ENCODE data around the gene SPAG4.
A peak's percentile ranks its signal among the peaks of the same experiment; 100 is the strongest.

Gene SPAG4

DNA sequence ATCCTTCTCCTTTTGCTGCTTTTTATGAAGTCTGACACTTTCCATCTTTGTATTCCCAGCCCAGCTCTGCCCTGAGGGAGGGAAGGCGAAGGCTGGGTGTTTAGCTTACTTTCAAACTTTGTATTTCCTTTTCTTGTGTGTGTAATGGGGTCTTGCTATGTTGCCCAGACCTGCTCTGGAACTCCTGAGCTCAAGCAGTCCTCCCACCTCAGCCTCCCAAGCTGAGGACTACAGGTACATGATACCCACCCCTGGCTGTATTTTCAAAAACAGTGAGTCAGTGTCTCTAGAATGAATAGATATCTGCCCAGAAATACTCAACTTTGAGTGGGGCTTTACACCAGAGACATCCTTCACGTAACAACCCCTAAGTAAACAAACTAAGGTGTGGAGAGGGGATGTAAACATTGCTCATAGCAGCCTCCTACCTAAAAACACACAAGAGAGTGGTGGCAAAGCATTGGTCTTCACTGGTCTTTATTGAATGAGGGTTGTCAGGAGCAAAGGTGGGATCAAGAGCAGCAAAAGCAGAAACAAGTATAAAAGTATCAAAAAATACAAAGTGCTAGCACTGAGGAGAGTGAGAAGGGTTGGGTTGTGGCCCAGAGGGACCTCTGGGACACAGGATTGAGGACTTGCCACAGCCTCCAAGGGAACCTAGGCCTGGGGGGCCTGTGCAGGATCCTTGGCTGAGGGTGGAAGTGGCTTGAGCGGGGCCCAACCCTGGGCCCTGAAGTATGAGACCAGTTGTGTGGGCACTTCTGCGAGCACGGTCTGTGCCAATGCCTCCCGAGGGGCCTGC is 10.2 kb downstream of the SPAG4 start:
- DNase-seq: no peak

DNA sequence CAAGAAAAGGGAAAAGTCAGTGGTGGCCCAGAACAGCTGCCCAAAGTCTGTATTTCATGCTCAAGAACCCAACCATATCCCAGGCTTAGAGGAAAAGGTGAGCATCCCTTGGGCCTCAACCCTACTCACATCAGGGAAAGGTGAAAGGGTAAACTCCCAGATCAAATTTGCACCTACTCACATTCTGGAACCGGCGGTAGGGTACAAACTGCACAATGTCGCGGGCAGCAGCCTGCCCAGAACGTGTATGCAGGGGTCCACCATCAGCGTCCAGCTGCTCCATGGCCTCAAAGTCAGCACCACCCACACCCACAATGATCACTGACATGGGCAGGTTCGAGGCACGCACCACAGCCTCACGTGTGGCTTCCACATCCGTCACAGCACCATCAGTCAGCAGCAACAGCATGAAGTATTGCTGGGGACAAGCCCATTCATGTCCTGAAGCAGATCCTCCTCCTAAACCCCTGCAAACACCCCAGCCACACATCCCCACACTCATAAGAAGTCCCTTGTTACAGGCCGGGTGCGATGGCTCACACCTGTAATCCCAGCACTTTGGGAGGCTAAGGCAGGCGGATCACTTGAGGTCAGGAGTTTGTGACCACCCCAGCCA is 10.9 kb downstream of the SPAG4 start:
- DNase-seq: no peak

DNA sequence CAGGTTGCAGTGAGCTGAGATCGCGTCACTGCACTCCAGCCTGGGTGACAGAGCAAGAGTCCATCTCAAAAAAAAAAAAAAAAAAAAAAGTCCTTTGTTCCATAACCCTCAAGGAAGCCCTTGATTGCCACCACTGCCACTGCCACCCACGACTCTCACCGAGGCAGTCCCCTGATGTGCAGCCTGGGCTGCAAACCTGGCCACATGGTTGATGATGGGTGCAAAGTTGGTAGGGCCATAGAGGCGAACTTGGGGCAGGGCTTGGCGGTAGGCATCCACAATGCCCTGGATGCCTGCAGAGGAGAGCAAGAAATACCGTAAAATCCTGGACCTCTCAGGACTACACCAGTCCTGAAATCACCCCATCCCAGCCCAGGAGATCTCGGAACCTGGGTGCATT is 11.5 kb downstream of the SPAG4 start:
- no peak for DNase-seq

DNA sequence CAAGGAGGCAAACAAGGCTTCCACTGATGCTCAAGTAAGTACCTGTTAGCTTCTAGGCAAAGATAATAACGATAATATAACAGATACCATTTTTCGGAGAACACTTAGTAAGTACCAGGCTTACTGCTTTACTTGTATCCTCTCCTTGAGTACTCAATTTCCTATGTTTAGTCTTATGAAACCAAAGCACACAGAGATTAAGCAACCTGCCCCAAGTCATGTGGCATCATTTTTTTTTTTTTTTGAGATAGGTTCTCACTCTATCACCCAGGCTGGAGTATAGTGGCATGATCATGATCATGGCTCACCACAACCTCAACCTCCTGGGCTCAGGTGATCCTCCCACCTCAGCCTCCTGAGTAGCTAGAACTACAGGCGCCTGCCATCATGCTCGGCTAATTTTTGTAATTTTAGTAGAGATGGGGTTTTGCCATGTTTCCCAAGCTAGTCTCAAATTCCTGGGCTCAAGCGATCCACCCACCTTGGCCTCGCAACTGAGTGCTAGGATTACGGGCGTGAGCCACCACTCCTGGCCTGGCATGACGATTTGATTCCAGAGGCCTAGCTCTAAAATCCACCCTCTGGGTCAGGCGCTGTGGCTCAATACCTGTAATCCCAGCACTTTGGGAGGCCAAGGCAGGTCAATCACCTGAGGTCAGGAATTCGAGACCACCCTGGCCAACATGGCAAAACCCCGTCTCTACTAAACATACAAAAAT is 14.0 kb downstream of the SPAG4 start:
- no peak for DNase-seq

DNA sequence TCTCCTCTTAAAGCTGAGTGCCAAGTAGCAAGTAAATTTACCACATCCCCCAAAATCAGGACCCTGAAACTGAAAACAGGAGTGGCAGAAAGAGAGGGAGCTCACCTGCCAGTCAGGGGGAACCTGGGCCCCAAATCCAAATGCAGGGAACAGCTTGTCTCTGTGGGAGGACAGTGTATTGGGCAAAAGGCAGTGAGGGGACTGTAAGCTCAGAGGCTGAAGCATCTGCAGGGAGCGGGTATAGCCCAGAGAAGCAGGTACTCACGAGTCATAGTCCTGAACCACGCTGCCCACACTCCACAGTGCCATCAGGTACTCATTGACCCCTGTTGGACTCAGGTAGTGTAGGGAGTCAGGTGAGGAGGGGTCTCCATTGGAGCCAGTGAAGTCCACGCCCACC is 15.0 kb downstream of the SPAG4 start:
- no peak for DNase-seq

DNA sequence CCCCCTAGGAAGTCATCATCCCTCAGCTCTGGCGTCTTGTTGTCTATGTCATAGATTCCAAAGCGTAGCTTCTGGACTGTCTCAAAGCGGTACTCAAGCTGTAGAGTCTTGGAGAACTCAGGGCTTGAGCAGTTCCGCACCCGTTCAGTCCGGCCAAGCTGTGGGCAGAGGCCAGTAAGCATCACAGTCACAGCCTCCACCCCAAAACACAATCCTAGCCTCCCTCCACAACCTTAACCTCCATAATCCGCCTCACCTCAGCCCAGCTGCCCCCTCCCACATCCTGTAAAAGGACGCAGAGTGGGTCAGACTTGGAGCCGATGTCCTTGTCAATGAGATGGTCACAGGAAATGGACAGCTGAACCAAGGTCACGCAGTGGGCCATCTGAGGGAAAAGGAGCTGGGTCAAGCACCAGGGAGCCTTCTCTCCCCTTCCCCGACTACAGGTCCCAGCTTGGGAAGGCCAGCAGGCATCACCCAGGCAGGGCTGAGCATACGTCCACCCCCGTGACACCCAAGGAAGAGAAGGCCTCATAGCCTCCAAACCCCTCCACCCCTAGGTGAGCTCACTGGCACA is 17.0 kb downstream of the SPAG4 start:
- DNase-seq: no peak

DNA sequence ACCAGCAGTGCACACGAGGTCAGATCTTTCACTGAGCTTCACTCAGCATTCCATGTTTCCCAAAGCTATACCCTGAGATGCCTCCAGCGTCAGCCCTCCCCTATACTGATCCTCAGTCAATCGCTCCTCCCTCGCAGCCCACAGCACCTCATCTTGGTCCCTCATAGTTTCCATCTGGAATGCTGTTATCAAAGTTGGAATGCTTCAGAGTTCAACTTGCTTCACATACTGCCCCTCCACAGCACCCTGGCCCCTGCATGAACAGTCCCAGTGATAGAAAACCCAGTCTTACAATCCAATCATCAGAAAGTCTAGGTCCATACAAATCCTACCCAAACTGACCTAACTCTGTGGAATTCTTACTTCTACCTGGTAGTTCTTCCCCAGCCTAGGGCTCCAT is 20.0 kb downstream of the SPAG4 start:
- no peak for DNase-seq

DNA sequence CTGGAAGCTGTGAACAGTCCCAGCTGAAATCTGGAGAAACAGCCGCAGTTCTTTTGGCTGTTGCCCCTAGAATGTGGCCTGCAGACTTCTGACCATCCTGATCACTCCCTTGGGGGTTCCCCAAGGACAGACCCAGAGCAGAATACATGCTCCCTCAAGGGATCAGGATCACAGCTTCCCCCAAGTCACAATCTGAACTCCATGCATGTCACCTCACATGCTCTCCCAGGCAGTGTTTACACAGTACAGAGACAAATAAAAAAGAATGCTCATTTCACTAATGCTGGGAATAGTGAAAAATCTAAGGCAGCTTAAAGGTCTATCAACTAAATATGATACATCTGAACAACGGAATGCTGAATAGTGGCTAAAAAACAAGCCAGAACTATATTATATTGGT is 20.5 kb downstream of the SPAG4 start:
- DNase-seq: no peak

DNA sequence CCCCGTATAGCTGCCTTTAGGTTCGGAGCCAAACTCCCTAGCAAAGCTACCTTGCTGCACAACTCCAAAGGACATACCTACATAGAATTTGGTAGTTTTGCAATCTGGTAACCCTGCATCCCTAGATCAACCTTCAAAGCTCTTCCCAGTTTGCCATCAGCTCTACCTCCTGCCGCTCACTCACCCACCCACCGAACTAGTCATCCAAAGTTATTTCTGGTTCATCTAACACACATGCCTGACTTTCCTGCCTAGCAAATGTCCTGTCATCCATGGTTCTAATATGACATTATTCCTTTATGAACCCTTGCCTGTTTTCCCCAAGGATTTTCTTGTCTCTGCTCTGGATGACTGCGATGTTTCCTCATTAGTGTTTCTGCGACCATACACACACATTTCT is 21.6 kb downstream of the SPAG4 start:
- DNase-seq: no peak

DNA sequence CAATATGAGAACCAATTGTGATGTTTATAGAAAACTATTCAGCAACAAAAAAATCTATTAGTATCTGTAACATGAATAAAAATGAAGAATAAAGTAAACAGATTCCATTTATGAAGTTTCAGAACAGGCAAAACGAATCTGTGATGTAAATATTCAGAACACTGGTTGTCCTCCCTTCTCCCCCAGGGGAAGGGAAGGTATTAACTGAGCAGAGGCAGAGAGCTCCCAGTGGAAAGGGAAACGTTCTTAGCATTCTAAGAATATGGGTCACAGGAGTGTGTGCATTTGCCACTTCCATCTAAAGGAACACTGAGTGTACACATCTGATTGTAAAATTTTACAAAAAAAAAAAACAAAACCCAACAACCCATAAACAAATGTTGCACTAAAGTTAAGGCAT is 23.1 kb downstream of the SPAG4 start:
- DNase-seq: no peak

DNA sequence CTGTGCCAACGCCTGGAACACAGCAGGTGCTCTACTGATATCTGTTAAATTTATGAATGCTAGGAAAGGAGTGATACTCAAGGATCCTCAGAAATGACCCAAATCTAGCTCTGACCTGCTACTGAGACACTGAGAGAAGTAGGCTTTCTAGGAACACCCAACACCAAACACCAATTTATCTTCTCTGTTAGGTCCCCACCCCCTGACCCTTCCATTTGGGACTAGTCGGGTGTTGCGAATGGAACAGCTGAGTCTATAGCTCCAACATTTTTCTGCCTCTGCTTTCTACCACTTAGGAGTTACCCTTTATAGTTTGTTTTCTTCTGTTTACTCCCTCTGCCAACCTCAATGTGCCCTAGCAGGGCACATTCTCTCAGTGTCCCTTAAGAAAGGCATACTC is 25.1 kb downstream of the SPAG4 start:
- no peak for DNase-seq

DNA sequence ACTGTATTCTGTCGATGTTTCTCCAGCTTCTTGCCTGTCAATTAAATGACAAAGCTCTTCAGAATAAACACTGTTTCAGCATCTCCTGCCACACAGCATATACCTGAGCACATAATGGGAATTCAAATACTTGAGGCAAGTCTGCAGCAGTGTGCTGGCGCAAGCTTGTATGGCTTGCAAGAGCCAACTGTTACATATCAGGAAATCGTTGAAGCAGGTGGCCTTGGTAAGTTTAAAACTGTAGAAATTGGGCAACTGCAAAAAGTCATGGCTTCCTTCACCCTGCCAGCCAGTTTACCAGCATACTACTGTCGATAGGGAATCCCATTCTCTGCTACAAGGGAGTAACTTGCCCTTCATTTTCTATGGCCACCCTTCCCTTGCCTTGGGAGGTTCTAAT is 26.1 kb downstream of the SPAG4 start:
- DNase-seq: no peak

DNA sequence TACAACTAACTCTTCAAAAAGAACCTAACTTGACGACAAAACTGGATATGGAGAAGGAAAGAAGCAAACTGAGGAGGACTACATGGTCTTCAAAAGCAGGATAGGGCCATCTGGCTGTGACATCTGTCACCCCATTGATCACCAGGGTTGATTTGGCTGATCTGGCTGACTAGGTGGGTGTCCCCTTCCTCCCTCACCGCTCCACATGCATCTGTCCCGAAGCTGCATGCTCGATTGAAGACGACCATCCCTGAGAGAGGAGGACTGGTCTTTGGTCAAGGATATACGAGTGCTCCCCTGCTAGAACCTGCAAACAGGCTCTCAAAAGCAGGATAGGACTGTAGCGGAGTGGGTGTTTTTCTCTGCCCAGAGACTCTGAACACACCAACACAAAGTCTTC is 27.4 kb downstream of the SPAG4 start:
- peak; percentile 32 for DNase-seq

DNA sequence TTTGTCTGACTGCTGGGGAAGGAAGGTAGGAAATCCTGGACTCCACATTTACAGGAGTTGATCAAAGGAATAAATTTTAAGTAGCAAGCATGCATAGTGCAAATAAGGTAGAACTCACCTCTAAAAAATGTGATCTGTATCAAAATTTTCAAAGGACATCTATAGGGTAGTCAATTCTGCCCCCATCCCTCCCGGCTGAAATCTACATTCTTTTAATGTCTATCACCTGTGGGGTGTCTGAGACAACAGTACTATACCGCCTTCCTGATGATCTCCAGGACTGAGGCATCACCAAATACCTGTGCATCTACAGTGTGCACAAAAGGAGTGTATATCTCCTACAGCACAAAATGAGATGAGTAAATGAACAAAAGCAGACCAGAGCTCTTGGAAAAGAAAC is 29.2 kb downstream of the SPAG4 start:
- no peak for DNase-seq

DNA sequence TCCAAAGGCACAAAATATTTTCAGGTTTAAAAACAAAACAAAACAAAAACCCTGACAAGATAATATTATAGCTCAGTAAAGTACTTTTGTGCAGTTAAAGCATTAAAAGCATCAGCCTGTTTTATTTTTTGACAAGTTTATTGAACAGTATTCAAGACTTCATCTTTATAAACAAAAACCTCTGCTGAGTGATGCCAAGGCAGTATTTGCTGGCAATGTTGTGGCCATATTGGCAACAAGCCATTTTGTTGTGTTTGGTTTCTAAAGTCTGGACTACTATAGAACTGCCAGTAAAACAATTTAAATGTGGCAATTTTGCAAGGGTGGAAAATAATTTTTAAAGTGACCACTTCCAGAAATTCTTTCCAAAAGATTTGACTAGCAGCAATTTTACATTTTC is 33.2 kb downstream of the SPAG4 start:
- no peak for DNase-seq

DNA sequence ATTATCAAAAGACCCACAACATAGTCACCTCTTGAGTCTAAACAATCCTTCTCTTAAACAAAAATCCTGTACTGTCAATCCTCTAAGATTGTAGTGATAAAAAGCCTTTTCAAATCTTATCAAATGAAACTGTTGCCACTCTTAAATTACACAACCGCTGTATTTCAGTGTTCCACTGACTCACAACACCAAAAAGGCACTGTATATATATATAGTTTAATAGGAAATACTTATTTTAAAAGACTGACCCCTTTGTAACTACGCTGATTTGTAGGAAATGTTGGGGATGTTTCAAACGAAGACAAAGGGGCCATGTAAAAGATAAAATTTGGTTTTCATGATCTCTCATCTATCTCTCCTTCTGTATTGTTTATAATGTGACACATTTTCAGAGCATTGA is 35.0 kb downstream of the SPAG4 start:
- no peak for DNase-seq

DNA sequence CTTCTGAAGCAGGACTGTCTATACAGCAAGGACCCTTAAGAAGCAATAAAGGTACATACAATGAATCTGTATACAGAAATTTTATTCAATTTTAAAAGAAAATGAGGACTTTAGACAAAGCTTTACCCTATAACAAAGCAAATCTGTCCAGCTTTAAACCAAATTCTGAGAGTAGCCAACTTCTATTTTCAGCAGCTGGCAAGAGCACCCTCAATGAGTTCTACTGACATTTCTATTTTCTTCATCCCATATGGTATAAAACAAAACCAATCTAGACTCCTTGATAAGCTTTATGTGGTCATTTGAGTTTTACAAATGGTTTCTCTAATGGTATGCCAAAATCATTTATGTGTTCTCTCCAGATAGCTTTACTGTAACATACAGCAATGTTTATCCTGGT is 36.3 kb downstream of the SPAG4 start:
- DNase-seq: no peak

DNA sequence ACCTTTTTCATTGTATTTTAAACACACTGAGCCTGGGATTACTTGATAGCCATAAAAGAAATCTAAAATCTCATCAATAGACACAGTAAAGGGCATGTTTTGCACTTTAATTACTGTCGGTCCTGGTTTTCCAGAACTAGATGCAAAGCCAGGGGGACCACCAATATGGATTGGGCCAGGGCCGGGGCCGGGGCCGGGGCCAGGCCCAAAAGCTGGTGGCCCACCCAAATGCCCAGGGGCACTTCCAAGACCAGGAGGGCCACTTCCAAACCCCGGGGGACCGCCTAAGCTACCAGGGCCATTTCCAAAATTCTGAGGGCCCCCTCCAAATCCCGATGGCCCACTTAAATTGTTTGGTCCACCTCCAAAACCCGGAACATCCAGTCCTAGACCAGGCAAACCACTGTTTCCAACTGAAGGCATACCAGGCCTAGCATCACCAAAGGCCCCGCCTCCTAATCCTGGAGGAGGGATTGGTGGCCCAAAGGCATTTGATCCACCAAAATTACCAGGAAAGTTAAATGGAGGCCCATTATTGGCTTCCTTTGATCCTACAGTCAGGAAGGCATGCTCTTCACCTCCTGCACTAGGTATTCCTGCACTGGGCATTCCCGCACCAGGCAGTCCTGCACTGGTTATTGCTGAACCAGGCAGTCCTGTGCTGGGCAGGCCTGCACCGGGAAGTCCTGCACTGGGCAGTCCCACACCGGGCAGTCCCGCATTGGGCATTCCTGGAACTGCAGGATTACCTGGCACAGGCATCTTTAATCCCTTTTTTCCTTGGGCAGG is 37.2 kb downstream of the SPAG4 start:
- DNase-seq: no peak

DNA sequence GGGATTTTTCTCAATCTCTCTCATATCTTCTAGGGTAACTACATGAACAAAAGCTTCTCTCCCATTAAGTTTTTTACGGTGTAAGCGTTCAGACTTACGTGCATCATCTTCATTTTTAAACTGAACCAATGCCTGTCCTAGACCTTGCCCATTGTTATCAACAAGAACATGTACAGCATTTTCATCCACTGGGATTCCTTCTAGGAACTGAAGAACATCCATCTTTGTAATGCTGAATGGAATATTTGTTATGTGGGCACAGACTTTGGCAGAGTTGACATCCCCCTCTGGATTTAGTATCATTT is 37.8 kb downstream of the SPAG4 start:
- no peak for DNase-seq

DNA sequence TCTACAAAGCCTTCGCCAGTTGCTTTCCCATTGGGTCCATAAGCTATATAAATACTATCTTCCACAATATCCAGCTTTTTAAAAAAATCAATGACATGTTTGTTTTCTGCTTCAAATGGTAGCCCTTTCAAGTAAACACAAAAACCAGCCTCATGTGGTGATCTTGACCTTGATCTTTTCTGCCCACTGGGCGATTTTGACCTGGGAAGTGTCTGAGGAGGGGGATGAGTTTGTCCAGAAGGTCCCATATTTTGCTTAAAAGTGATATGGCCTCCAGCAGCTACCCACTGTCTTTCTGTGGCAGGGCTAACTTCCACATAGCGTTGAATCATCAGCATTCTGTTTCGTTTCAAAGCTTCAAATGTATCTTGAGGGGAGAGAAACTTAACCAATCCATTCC is 38.3 kb downstream of the SPAG4 start:
- DNase-seq: no peak

DNA sequence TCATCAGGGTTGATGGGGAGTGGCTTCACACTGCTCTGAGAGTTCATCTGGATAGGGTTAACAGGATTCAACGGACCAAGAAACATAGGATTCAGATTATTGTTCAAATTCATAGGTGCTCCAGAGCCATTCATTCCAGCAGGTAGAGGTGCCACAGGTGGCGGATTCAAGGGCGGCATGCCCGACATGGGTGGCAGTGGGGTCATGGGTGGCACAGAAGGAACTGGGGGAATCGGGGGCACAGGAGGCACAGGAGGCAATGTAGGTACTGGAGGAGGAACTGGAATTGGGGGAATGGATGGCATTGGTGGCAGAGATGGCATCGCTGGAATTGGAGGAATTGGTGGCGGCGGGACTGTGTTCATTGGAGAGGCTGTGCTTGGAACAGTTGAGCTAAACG is 38.8 kb downstream of the SPAG4 start:
- no peak for DNase-seq

DNA sequence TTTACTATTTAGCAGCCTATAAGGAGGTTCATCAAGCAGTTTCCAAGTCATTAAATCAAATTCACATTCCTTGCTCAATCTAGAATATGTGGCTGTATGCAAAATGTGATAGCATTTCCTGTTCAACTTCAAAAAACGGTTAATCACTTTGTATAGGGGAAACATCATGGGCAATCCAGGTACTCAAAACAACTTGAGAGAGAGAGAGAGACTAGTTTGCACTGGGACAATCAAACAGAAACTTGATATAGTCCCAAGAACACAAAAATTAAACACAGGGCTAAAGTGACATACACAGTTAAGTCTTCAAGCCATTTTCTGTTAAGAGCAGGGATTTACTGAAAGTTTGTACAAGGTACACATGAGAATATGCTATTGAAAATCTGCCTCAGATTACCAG is 41.6 kb downstream of the SPAG4 start:
- DNase-seq: no peak

Data from NCI-H524 treated with DMSO at 0.1 percent for 48 hours (cell line).